Immature natural killer cell (primary cell): ENCODE measurements around the gene AK8. TPM values are rescaled to one million over a fixed set of nuclear protein-coding genes. Genes with fewer than 3 reads are reported as not detected.

ENCODE experiments used
- DNase-seq, 3 donors: peaks; one replicate each; pipeline ENCODE4 v3.0.0; 2022; ENCODE audit warnings: mixed read lengths in 1 of 3
- H3K27ac Mint-ChIP-seq, 6 donors: one replicate each; pipeline ENCODE4 v1.8.0; 2020; ENCODE audit warnings: mixed read lengths in 6 of 6, mild to moderate bottlenecking in 5 of 6, inconsistent platforms in 4 of 6, moderate library complexity in 3 of 6
- H3K27me3 Mint-ChIP-seq, 3 donors: one replicate each; pipeline ENCODE4 v1.8.0; 2020 to 2021; ENCODE audit warnings: low read depth in 3 of 3, mild to moderate bottlenecking in 3 of 3, mixed read lengths in 3 of 3, moderate library complexity in 3 of 3, inconsistent platforms in 1 of 3
- H3K36me3 Mint-ChIP-seq, 3 donors: one replicate each; pipeline ENCODE4 v1.8.0; 2020; ENCODE audit warnings: mixed read lengths in 3 of 3, inconsistent platforms in 2 of 3, mild to moderate bottlenecking in 2 of 3
- H3K4me1 Mint-ChIP-seq, 2 donors: one replicate each; pipeline ENCODE4 v1.8.0; 2020; ENCODE audit warnings: inconsistent platforms in 2 of 2, mild to moderate bottlenecking in 2 of 2, mixed read lengths in 2 of 2, moderate library complexity in 1 of 2
- H3K4me3 Mint-ChIP-seq, 5 donors: one replicate each; pipeline ENCODE4 v1.8.0; 2020; ENCODE audit warnings: mild to moderate bottlenecking in 5 of 5, mixed read lengths in 5 of 5, inconsistent platforms in 3 of 5, moderate library complexity in 3 of 5
- H3K9me3 Mint-ChIP-seq, 6 donors: one replicate each; pipeline ENCODE4 v1.8.0; 2020; ENCODE audit warnings: mild to moderate bottlenecking in 6 of 6, mixed read lengths in 6 of 6, inconsistent platforms in 4 of 6, moderate library complexity in 3 of 6
- polyA plus RNA-seq, 3 donors: library from polyadenylated mRNA; unstranded; fragments of 300-500 nt; fragmentation: Illumina TruSeq; gene quantifications; one replicate each; pipeline ENCODE4 v1.2.3, GENCODE V29; 2021

Gene AK8
- polyA plus RNA-seq, 3 donors from 2014 or later = 1.9 to 3.3 TPM; not detected in 1

- no peak overlapping the region for H3K27ac Mint-ChIP-seq
- peaks cover 31 to 55% of the 10 kb centered on the region in 2 donors for H3K4me1 Mint-ChIP-seq
- no peaks in the 10 kb centered on the region for H3K9me3 Mint-ChIP-seq
- H3K27me3 Mint-ChIP-seq = peaks cover 3 to 9% (median 8%) of the 10 kb centered on the region in 3 donors
- H3K4me3 Mint-ChIP-seq = no peak overlapping the region
- DNase-seq = no peak
- no peaks in the 10 kb centered on the region for H3K36me3 Mint-ChIP-seq
Observed at GRCh38 chr9:132801659-132802058, 76.4 kb downstream of the AK8 start.

GRCh38 chr9:132800038-132800648 is 77.9 kb downstream of the AK8 start:
- no peaks in the 10 kb centered on the region for H3K9me3 Mint-ChIP-seq
- peaks cover 8 to 10% (median 9%) of the 10 kb centered on the region in 3 donors for H3K27me3 Mint-ChIP-seq
- H3K27ac Mint-ChIP-seq = peak overlapping the region in 2 of 6 donors; percentile 1 to 22
- DNase-seq = peak; percentile 55 to 68 (median 67)
- no peaks in the 10 kb centered on the region for H3K36me3 Mint-ChIP-seq
- peaks cover 22 to 41% of the 10 kb centered on the region in 2 donors for H3K4me1 Mint-ChIP-seq
- H3K4me3 Mint-ChIP-seq = peak overlapping the region in 1 of 5 donors; percentile 23

- peaks cover 0 to 4% (median 0%) of the 10 kb centered on the region in 3 donors for H3K36me3 Mint-ChIP-seq
- DNase-seq = no peak
- H3K27ac Mint-ChIP-seq = peak overlapping the region in 3 of 6 donors; percentile 0 to 56 (median 53)
- H3K9me3 Mint-ChIP-seq = no peaks in the 10 kb centered on the region
- H3K4me3 Mint-ChIP-seq = no peak overlapping the region
- peaks cover 8 to 18% (median 10%) of the 10 kb centered on the region in 3 donors for H3K27me3 Mint-ChIP-seq
- H3K4me1 Mint-ChIP-seq = peaks cover 12 to 31% of the 10 kb centered on the region in 2 donors
Observed at GRCh38 chr9:132798817-132799790, 79.0 kb downstream of the AK8 start.

GRCh38 chr9:132797861-132798659 is 80.0 kb downstream of the AK8 start:
- no peak for DNase-seq
- Mint-ChIP-seq H3K4me3 (no peak overlapping the region), H3K36me3 (peaks cover 0 to 4% (median 0%) of the 10 kb centered on the region in 3 donors), H3K4me1 (peaks cover 5 to 22% of the 10 kb centered on the region in 2 donors), H3K27ac (no peak overlapping the region), H3K27me3 (peaks cover 7 to 18% (median 8%) of the 10 kb centered on the region in 3 donors), H3K9me3 (no peaks in the 10 kb centered on the region)

- H3K36me3 Mint-ChIP-seq = peaks cover 0 to 4% (median 0%) of the 10 kb centered on the region in 3 donors
- H3K27me3 Mint-ChIP-seq = peaks cover 7 to 18% (median 9%) of the 10 kb centered on the region in 3 donors
- H3K4me1 Mint-ChIP-seq = peaks cover 4 to 15% of the 10 kb centered on the region in 2 donors
- DNase-seq = no peak
- H3K4me3 Mint-ChIP-seq = no peak overlapping the region
- H3K27ac Mint-ChIP-seq = no peak overlapping the region
- no peaks in the 10 kb centered on the region for H3K9me3 Mint-ChIP-seq
Observed at GRCh38 chr9:132795511-132796303, 82.4 kb downstream of the AK8 start.

GRCh38 chr9:132794730-132795380 is 83.2 kb downstream of the AK8 start:
- H3K4me1 Mint-ChIP-seq = peaks cover 0 to 6% of the 10 kb centered on the region in 2 donors
- peaks cover 5 to 21% (median 7%) of the 10 kb centered on the region in 3 donors for H3K27me3 Mint-ChIP-seq
- no peak overlapping the region for H3K4me3 Mint-ChIP-seq
- H3K27ac Mint-ChIP-seq = no peak overlapping the region
- peaks cover 0 to 4% (median 0%) of the 10 kb centered on the region in 3 donors for H3K36me3 Mint-ChIP-seq
- DNase-seq = no peak
- H3K9me3 Mint-ChIP-seq = no peaks in the 10 kb centered on the region

- H3K27ac Mint-ChIP-seq = no peak overlapping the region
- no peak for DNase-seq
- no peak overlapping the region for H3K4me3 Mint-ChIP-seq
- H3K27me3 Mint-ChIP-seq = peaks cover 4 to 20% (median 5%) of the 10 kb centered on the region in 3 donors
- peaks cover 0 to 4% (median 0%) of the 10 kb centered on the region in 3 donors for H3K36me3 Mint-ChIP-seq
- H3K9me3 Mint-ChIP-seq = no peaks in the 10 kb centered on the region
- peaks cover 0 to under 1% of the 10 kb centered on the region in 2 donors for H3K4me1 Mint-ChIP-seq
Observed at GRCh38 chr9:132793606-132794580, 84.2 kb downstream of the AK8 start.

GRCh38 chr9:132792547-132792946 is 85.5 kb downstream of the AK8 start:
- peaks cover 0 to 11% (median 4%) of the 10 kb centered on the region in 3 donors for H3K36me3 Mint-ChIP-seq
- no peak overlapping the region for H3K4me3 Mint-ChIP-seq
- peaks cover 1 to 20% (median 4%) of the 10 kb centered on the region in 3 donors for H3K27me3 Mint-ChIP-seq
- no peaks in the 10 kb centered on the region for H3K4me1 Mint-ChIP-seq
- no peak for DNase-seq
- H3K27ac Mint-ChIP-seq = no peak overlapping the region
- no peaks in the 10 kb centered on the region for H3K9me3 Mint-ChIP-seq

- no peak for DNase-seq
- Mint-ChIP-seq H3K36me3 (peaks cover 0 to 12% (median 4%) of the 10 kb centered on the region in 3 donors), H3K27me3 (peaks cover 1 to 22% (median 4%) of the 10 kb centered on the region in 3 donors), H3K4me3 (no peak overlapping the region), H3K27ac (no peak overlapping the region), H3K4me1 (no peaks in the 10 kb centered on the region), H3K9me3 (no peaks in the 10 kb centered on the region)
Observed at GRCh38 chr9:132791699-132792240, 86.3 kb downstream of the AK8 start.

- H3K27ac Mint-ChIP-seq = no peak overlapping the region
Observed at GRCh38 chr9:132789719-132790118, 88.4 kb downstream of the AK8 start.

GRCh38 chr9:132788378-132788777 is 89.7 kb downstream of the AK8 start:
- Mint-ChIP-seq H3K4me1 (no peaks in the 10 kb centered on the region), H3K36me3 (peaks cover 0 to 12% (median 0%) of the 10 kb centered on the region in 3 donors), H3K27ac (no peak overlapping the region), H3K27me3 (peaks cover 0 to 10% (median 5%) of the 10 kb centered on the region in 3 donors), H3K9me3 (no peaks in the 10 kb centered on the region), H3K4me3 (no peak overlapping the region)
- DNase-seq = no peak

More at GRCh38 chr9:132789719-132790118, 88.4 kb downstream of the AK8 start:
- Mint-ChIP-seq H3K36me3 (peaks cover 0 to 12% (median 4%) of the 10 kb centered on the region in 3 donors), H3K4me3 (no peak overlapping the region), H3K27me3 (peaks cover 0 to 11% (median 5%) of the 10 kb centered on the region in 3 donors), H3K9me3 (no peaks in the 10 kb centered on the region), H3K4me1 (no peaks in the 10 kb centered on the region)
- DNase-seq = no peak
